ENCODE results near the gene HTRA3. TPM values are rescaled to one million over a fixed set of nuclear protein-coding genes. Genes with fewer than 3 reads are reported as not detected.

Gene HTRA3
- total RNA-seq, 1 experiment from 2014 or later, result 2.8 TPM

- no peak overlapping the region for H3K4me2 ChIP-seq (ENCODE audit: low read length)
- H2AFZ ChIP-seq (ENCODE audit: low read length), result no peak overlapping the region
- ATAC-seq (no peak), DNase-seq (no peak)
- H3K4me1 ChIP-seq (ENCODE audit: insufficient read depth, low read length), result no peaks in the 10 kb centered on the region
- BruUV-seq (replicated peaks), result no TSS peak
- no peaks in the 10 kb centered on the region for H3K27me3 ChIP-seq (ENCODE audit: low read length)
- CTCF ChIA-PET, result no interaction called here
- H3K36me3 ChIP-seq (ENCODE audit: low read depth, low read length), result no peaks in the 10 kb centered on the region
- intact Hi-C loops (cut with micrococcal nuclease), result no loop called here
- TF ChIP-seq EZH2phosphoT487 (IDR thresholded peaks at IDR 0.05; ENCODE audit: borderline replicate concordance, low read length) (no peak), CTCF (conservative IDR thresholded peaks at IDR 0.05; ENCODE audit: low read depth, low read length) (no peak), EZH2 (IDR thresholded peaks at IDR 0.05; ENCODE audit: low read length, unreplicated experiment) (no peak)
- no peaks in the 10 kb centered on the region for H4K20me1 ChIP-seq (ENCODE audit: low read length)
- H3F3A ChIP-seq (ENCODE audit: low read length, unreplicated experiment), result no peaks in the 10 kb centered on the region
- POLR2A ChIA-PET (ENCODE audit: unreplicated experiment), result no interaction called here
- H3K4me3 ChIP-seq (ENCODE audit: low read length), result no peak overlapping the region
- H3K9me2 ChIP-seq (replicated peaks; ENCODE audit: low read length), result no peaks in the 10 kb centered on the region
- no peak overlapping the region for H3K27ac ChIP-seq (ENCODE audit: low read length)
- no peaks in the 10 kb centered on the region for H3K79me2 ChIP-seq (ENCODE audit: low read length)
- no peaks in the 10 kb centered on the region for H3K9me3 ChIP-seq (ENCODE audit: low read length)
- no peak overlapping the region for H3K9ac ChIP-seq (ENCODE audit: low read length)
Measured at GRCh38 chr4:8221476-8221875, 48.1 kb upstream of the HTRA3 start.

- ChIA-PET POLR2A (ENCODE audit: unreplicated experiment) (no interaction called here), CTCF (no interaction called here)
- Histone ChIP-seq H3K4me3 (ENCODE audit: low read length) (no peak overlapping the region), H4K20me1 (ENCODE audit: low read length) (no peaks in the 10 kb centered on the region), H3K4me1 (ENCODE audit: insufficient read depth, low read length) (no peaks in the 10 kb centered on the region), H3K4me2 (ENCODE audit: low read length) (no peak overlapping the region), H3K9me2 (replicated peaks; ENCODE audit: low read length) (no peaks in the 10 kb centered on the region), H3K9ac (ENCODE audit: low read length) (no peak overlapping the region), H3F3A (ENCODE audit: low read length, unreplicated experiment) (no peaks in the 10 kb centered on the region), H2AFZ (ENCODE audit: low read length) (no peak overlapping the region), H3K79me2 (ENCODE audit: low read length) (no peaks in the 10 kb centered on the region), H3K27me3 (ENCODE audit: low read length) (no peaks in the 10 kb centered on the region), H3K36me3 (ENCODE audit: low read depth, low read length) (no peaks in the 10 kb centered on the region), H3K27ac (ENCODE audit: low read length) (no peak overlapping the region), H3K9me3 (ENCODE audit: low read length) (no peaks in the 10 kb centered on the region)
- ATAC-seq (no peak), DNase-seq (no peak)
- TF ChIP-seq EZH2phosphoT487 (IDR thresholded peaks at IDR 0.05; ENCODE audit: borderline replicate concordance, low read length), result no peak
- TF ChIP-seq EZH2 (IDR thresholded peaks at IDR 0.05; ENCODE audit: low read length, unreplicated experiment), result no peak
- TF ChIP-seq CTCF (conservative IDR thresholded peaks at IDR 0.05; ENCODE audit: low read depth, low read length), result no peak
- BruUV-seq (replicated peaks), result no TSS peak
- intact Hi-C loops (cut with micrococcal nuclease), result no loop called here
Measured at GRCh38 chr4:8221985-8222384, 47.6 kb upstream of the HTRA3 start.

GRCh38 chr4:8222609-8223388 lies 46.8 kb upstream of the HTRA3 start:
- Histone ChIP-seq H3K4me1 (ENCODE audit: insufficient read depth, low read length) (peaks cover under 1% of the 10 kb centered on the region; the same call in 1 of the 2 replicates), H3K9me3 (ENCODE audit: low read length) (no peaks in the 10 kb centered on the region), H3K4me3 (ENCODE audit: low read length) (no peak overlapping the region), H3K36me3 (ENCODE audit: low read depth, low read length) (no peaks in the 10 kb centered on the region), H3K4me2 (ENCODE audit: low read length) (no peak overlapping the region), H2AFZ (ENCODE audit: low read length) (no peak overlapping the region), H4K20me1 (ENCODE audit: low read length) (no peaks in the 10 kb centered on the region), H3K27ac (ENCODE audit: low read length) (no peak overlapping the region), H3K27me3 (ENCODE audit: low read length) (no peaks in the 10 kb centered on the region), H3K9ac (ENCODE audit: low read length) (no peak overlapping the region), H3F3A (ENCODE audit: low read length, unreplicated experiment) (no peaks in the 10 kb centered on the region), H3K79me2 (ENCODE audit: low read length) (no peaks in the 10 kb centered on the region), H3K9me2 (replicated peaks; ENCODE audit: low read length) (no peaks in the 10 kb centered on the region)
- ChIA-PET POLR2A (ENCODE audit: unreplicated experiment) (no interaction called here), CTCF (no interaction called here)
- BruUV-seq (replicated peaks), result no TSS peak
- no peak for DNase-seq
- ATAC-seq, result no peak
- intact Hi-C loops (cut with micrococcal nuclease), result no loop called here
- TF ChIP-seq CTCF (conservative IDR thresholded peaks at IDR 0.05; ENCODE audit: low read depth, low read length) (no peak), EZH2 (IDR thresholded peaks at IDR 0.05; ENCODE audit: low read length, unreplicated experiment) (no peak), EZH2phosphoT487 (IDR thresholded peaks at IDR 0.05; ENCODE audit: borderline replicate concordance, low read length) (no peak)
